HG03064 (cell line): ENCODE measurements around the gene GPSM1.

Experiments
- ATAC-seq: cut with Tn5 transposase; IDR thresholded peaks from one replicate; pipeline ENCODE4 v1.9.1; 2021; ENCODE audit warnings: low read depth; ENCODE audit not compliant: unreplicated experiment

GPSM1 gene

DNA sequence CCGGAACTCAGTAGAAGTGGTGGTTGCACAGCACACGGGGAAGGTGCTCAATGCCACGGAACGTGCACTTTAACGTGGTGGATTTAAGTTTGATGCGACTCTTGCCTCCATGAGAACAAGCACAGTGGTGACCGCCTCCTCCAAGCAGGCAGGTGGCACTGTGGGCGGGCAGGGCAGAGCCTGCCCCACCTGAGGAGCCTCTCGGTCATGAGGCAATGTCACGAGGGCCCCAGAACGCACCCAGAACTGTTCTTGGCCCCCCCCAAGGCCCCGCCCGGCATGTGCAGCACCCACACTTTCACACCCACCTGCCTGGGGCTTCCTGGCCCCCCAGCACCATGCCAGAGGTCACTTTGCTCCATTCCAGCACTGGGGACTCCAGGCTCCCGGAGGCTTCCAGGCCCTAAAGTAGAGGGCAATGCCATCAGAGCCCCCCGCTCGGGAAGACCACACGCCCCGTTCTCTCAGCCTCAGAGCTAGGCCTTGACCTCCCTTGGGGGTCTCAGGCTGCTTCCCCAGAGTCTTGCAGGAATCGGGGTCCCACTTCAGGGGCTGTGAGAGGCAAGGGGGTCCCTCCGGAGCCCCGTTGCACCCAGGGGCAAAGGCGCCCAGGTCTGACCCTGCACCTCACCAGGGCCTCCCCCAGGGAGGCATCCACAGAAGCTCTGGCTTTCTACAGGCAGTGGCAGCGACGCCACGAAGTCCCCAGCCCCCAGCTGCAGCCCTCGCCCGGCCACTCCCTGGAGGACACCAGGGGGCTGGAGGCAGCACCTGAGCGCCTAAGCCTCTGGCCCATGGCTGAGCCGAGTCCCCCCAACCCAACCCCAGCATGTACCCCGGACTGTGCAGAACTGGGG, 37.5 kb upstream of the GPSM1 start:
- no peak for ATAC-seq

GRCh38 chr9:136290508-136291000, 36.8 kb upstream of the GPSM1 start:
- ATAC-seq: no peak

DNA sequence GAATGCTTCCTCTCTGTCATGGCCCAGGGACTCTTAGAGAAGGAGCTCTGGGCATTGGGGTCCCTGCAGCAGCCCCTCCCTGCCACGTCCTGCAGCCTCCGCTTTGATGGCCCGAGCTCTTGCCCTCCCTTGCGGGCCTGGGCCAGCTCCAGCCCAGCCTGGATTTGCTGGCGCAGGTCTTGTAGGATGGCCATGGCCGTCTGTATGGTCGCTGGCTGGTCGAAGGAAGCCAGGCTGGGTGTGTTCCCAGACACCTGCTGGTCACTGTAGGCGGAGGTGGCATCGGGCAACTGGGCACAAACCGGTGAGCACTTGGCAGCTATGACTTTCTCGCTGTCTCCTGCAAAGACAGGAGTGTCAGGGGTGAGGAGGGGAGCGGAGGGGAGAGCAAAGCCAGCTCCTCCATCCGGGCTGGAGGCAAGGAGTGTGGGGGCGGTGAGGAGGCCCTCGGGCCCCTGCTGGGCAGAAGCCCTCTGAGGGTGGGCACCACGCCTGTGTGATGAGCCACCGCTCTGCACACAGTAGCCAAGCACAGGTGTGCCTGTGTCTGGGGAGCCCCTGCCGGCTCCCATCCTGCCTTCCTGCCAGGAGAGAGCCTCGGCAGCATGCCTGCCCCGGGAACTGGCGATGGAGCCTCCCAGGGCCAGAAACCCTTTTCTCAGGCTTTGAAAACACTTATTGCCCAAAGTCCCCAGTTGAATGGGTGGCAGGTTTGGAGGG, 35.9 kb upstream of the GPSM1 start:
- ATAC-seq: no peak

- no peak for ATAC-seq
Measured at GRCh38 chr9:136292026-136292538, 35.3 kb upstream of the GPSM1 start.

- no peak for ATAC-seq
Measured at GRCh38 chr9:136292591-136293448, 34.5 kb upstream of the GPSM1 start.

DNA sequence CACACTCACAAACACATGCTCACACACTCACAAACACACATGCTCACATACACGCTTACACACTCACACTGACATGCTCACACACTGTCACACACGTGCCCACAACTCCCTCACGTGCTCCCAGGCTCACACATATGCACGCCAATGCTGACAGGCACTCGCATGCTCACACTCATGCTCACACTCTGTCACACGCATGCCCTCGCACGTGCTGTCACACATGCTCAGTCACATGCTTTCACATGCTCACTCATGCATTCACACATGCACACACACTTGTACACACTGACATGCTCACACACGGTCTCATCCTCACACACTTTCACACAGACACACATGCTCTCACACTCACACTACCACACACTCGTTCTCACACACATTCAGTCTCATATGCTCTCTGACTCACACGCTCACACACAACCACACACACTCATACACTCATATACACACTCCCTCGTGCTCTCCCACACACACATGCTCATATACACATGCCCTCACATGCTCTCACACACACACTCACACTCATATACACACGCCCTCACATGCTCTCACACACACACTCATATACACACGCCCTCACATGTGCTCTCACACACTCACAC, 33.8 kb upstream of the GPSM1 start:
- ATAC-seq: no peak

- ATAC-seq: no peak
Measured at GRCh38 chr9:136294437-136294836, 32.9 kb upstream of the GPSM1 start.

GRCh38 chr9:136295055-136295454, 32.3 kb upstream of the GPSM1 start:
- no peak for ATAC-seq

DNA sequence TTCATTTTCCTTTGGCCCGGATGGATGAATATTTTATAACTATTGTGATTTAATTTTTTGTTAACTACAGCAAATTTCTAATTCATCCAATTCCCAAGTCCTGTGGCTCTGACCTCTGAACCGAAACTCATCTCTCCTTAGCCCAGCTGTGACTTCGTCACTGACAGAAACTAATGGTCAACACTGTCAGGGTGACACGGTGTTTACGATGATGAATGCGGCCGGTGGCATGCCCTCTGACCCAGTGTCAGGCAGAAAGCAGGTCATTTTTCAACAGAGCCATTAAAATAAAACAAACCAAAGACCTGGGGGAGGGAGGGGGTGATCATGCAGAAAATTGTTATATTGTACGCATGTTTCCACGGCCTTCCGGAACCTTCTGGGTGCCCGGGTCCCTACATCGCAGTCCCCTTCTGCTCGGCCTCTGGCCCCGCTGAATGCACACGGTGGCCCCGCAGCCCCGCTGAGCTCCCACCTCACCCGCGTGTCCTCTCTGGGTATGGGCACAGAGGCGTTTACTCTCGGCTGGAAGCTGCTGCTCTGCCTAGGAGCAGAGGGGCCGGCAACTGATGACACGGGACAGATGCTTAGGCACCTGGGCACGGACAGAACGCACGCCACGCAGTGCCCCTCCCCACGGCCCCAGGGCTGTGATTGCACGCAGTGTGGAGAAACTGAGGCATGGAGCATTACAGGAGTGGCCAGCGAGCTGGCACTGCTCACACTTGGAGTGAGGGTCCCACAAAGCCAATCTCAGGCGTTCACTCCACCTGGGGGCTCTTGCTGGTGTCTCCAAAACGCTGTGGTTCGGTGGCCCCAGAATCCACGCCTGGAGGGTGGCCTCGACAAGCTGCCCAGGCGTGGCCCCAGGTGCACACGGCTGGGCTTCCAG, 31.6 kb upstream of the GPSM1 start:
- no peak for ATAC-seq

DNA sequence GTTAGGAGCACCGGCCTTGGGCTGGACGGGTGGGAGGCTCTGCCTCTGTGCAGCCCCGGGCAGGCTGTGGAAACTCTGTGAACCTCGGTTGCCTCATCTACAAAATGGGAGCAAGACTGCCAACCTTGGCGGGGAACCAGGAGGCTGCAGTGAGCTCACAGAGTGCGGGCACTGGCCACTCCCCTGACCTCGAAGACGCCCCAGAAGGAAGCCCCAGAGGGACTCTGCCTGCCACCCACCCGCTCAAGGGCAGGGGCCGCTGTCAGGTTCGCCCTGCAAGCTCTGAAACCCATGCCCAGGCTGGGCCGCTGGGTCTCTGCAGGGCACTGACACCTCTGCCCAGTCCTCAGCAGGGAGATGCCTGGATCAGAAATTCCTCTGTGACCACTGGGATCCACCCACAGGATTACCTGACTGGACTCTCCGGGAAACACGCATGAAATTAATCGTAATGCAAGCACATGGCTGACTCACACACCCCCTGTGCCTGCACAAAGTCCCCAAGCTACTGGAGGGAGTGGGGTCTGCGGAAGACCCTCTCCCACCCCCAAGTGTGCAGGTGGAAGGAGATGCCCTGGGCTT, 30.8 kb upstream of the GPSM1 start:
- ATAC-seq: no peak

GRCh38 chr9:136297016-136297691, 30.2 kb upstream of the GPSM1 start:
- no peak for ATAC-seq

DNA sequence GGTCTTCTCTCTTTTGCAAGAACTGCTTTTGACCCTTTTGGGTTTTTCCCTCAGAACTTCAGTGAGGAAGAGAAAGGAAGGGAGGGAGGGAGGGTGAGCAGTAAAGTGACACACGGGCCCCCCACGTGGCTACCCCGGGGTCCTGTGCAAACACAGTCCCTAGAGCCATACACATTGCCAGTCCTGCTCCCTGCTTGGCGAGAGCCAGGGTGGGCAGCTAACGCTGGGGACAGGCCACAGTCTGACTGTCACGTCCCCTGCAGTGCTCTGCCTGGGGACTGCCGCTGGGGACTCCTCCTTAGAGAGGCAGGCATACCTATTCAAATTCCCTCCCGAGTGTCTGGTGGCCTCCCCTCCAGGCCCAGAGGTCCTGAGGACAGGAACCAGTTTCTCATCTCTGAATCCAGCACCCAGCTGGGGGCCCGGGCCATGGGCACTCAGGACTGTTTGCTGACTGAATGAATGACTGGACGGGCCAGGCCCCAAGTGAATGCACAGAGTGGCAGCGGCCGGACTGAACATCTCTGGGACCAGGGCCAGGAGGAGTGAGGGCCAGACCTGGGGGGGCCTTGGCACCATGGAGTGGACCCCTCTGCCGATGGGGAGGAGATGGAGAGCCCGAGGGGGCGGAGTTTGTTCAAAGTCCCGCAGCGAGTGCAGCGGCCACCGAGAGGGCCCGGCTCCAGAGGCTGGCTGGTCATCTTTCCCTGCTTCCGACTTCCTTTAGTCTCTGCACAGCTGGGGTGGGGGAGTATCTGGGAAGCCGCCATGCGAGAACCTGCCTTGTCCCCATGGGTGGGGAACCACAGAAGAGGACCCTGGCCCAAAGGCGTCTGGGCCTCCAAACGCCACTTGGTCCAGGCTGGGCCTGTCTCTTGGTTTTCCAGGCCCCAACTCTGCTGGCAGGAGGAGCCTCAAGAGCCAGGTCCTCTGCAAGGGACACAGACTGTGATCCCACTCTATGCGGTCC, 29.3 kb upstream of the GPSM1 start:
- ATAC-seq: no peak

GRCh38 chr9:136299116-136299515, 28.2 kb upstream of the GPSM1 start:
- ATAC-seq: no peak

- ATAC-seq: no peak
Measured at GRCh38 chr9:136299541-136299940, 27.8 kb upstream of the GPSM1 start.

DNA sequence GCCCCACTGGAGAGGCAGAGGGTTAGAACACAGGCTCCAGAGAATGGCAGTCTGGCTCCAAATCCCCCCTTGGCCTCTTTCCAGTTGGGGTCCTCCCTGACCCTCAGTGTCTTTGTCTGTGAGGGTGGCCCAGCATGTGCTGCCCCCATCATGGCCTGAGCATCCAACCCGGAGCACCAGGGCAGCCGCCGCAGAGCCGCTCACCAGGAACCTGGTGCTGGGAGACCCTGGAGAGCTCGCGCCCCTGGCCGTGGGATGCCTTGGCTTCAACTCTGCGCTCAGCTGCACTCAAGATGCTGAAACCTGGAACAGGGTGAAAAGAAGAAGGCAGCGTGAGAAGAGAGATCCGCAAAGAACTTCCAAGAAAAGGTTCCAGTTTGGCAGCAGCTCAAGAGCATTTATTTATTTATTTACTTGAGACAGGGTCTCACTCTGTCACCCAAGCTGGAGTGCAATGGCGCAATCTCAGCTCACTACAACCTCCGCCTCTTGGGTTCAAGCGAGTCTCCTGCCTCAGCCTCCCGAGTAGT, 27.3 kb upstream of the GPSM1 start:
- ATAC-seq: no peak

GRCh38 chr9:136300866-136301265, 26.5 kb upstream of the GPSM1 start:
- ATAC-seq: no peak

GRCh38 chr9:136302527-136302926, 24.8 kb upstream of the GPSM1 start:
- ATAC-seq: no peak
